SH-SY5Y (cell line): ENCODE measurements around the gene PRODH2.

Source experiments
- GATA2 ChIP-seq: IDR thresholded peaks from 2 replicates; pipeline ENCODE4 v1.6.1; 2011; ENCODE audit warnings: mild to moderate bottlenecking, low read depth, low read length
- GATA3 ChIP-seq: IDR thresholded peaks from 2 replicates; pipeline ENCODE4 v1.6.1; 2011; ENCODE audit warnings: low read depth, mild to moderate bottlenecking, low read length, moderate library complexity

DNA sequence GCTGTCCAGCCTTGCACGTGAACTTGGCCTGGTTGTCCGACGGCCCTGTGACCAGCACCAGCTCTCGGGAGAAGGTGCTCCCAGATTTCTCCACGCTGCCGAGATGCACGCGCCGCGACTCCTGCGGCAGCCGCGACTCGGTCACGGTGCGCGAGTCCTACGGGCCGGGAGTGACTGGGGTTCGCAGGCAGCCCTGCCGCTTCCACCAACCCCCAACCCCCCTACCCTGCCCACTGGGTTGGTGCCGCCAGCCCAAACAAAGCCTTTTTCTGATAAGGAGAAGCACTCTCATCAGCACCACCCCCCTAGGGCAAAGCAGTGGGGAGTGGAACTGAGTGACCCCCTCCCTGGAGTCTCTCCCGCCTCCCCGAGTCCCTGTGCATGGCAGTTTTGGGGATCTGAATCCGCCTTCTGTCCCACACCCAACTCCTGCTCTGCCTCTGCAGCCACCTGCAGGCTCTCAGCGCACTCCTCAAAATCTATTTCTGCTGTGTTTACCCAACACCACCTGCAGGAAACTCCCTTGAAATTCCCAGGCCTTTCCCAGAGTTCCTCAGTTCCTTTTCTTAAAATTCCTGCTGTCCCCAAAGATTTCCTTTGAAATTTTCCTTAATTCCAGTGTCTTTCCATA is 33.5 kb upstream of the PRODH2 start:
- no peak for TF ChIP-seq GATA2
- no peak for TF ChIP-seq GATA3
